ENCODE results near the gene TUT1. TPM values are rescaled to one million over a fixed set of nuclear protein-coding genes. Genes with fewer than 3 reads are reported as not detected.

Gene TUT1
- total RNA-seq, 1 donor from 2014 or later = 4.1 TPM

DNA sequence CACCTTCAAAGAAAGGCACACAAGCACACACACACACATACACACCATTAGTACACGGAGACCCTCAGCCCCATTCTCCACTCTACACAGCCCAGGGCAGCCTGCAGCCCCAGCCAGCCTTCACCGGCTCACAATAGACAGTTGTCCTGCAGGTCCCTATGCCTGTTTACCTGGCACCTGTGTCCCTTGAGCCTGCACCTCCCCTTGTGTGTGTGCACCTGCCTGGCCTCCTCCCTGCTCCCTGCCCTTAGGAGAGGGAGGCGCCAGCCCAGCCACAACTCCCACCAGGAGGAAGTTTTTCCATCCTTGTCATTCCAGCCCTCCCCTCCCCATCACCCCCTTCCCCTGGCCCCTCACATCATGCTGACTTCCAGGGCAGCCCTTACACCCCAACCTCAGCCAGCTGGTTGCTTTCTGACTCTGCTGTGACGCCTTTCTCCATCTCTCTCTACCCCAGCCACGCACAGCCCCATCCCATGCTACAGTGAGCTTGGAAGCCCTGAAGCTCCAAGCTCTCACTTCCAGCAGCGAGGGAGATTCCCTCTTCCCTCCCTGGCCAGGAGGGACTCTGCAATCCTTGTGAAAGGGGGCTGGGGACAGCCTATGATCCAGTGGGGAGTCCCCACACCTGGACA, 49.1 kb downstream of the TUT1 start:
- DNase-seq = no peak

DNA sequence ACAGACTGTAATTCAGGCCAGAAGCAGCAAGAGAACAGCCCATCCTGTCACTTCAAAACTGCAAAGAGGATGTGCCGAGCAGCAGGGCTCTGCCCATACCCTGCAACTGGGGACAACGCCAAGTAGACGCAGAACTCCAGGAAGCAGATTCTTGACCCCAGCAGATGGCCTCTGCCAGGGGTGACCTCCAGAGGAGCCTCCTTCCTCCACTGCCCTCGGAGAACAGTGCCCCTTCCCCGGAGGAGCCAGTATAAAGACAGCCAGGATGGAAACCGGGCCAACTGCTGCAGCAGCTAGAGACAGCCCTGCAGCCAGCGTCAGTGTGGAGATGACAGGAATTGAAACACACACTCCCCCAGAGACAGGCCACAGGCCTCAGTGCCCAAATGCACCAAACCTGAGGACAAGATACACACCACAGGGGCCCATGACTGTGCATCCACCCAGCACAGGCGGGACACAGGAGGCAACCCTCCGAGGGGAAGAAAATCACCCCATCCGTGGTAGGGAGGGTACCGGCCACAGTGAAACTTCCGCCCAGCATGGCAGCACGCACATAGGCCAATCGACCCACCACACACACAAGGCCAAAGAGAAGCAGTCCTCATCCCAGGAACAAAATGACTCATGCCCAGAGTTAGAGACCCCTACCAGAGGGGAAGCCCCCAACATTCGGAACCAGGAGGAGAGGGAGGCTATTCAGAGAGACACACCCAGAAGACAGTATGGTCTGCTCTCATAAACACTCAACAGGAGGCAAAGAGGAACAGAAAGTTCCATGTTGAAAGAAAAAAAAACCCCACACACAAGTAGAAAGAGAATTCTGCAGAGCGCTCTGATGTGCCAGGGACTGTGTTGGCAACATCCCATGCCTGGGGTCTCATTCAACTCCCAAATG, 50.3 kb downstream of the TUT1 start:
- DNase-seq = no peak

DNA sequence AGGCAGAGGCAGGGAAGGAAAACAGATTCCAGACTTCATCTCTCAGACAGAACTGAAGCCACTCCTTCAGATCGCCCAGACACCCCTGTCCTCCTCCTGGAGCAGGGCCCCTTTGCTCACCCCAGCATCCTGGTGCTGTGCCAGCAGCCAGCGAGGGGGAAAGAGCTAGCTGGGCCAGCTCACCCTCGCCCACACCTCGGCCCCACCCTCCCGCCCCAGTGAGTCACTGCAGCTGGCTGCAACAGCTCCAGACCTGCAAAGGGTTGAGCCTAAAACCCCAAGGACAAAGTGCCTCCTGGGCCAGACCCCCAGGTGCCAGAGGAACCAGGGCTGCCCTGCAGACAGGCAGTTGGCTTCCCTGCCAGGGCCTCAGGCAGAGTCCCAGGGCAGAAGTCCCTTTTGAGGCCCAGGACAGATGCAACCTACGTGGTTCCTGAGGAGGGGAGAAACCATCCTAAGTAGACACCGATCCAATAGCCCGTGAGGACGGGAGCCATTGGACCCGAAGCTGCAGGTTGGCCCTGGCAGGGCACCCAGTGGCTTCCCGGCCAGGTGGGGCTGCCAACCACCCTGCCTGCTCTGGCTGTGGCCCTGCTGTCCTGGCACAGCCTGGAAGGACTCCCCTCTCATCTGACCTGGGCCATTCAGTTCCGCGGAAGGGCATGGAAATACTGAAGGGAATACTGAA, 51.9 kb downstream of the TUT1 start:
- no peak for DNase-seq

DNA sequence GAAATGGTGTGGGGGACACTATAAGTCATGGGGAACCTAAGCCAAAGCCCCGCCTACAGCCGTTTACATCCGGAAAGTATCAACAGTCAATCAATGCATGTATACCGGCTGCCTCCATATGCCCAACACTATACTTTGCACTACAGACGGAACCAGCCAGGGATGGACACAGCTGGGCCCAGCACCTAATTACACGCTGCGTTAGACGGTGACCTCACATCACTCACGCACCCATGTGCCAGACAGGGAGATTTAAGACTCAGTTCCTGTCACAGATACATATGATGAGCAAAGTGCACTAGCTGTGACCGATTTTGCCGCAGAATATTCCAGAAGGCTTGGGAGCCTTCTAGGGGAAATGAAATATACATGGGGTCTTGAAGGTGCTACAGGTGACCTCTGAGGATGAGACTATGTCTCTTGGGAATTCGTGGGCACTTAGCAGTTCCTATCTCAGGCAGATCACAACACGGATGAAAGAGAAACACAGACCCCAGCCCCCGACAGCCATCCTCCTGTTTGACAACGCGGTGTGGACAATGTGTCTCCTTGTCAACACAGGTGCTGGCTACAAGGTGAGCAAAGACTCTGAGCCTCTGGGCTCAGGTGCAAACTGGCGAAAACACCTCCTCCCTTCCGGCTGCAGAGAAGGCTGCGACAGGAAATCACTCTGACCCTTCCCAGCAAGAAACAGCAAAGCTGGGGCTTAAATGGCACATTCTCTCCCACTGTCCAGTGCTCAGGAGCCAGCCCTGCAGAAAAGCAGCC, 52.7 kb downstream of the TUT1 start:
- no peak for DNase-seq

DNA sequence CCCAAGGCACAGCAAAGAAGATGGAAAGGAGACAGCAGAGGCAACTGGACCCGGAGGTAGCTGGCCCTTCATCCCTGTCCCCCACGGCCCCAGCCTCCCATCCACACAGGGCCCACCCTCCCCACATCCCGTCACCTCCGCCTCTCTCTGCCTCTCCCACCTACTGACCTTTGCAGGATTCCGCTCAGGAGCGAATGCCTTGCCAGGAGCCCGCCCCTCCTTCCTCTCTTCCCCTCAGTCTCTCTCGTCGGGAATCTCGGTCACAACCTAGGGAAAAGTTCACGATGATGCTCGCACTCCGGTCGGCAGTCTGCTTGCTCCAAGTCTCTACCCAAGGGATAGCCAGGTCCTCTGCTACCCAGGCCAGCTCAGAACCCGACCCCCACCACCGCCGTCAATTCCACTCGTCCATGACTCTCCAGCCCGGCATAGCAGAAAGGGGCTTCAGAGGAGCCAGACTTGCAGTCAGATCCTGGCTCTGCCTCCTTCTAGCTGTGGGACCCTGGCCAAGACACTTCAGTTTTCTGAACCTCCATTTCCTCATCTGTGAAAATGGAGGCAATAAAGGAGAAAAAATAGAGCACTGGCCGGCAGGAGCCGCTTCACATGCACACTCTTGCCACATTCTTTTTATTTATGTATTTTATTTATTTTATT, 54.9 kb downstream of the TUT1 start:
- no peak for DNase-seq

DNA sequence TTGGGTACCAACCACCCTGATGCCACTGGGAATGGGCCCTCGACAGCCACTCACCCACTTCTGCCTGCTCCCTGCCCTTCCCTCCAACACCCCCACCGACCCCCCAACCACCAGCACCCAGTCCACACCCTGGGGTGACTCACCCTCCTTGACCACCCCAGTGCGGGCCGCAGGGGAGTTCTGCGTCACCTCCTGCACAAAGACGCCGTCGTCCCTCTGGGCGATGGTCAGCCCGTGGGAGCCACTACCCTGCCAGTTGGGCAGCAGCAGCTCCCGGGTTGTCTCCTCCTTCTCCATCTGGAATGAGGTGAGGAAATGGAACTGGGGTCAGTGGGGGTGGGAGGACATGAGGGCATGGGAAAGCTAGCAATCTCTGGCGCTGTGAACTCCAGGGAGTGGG, 55.5 kb downstream of the TUT1 start:
- no peak for DNase-seq

DNA sequence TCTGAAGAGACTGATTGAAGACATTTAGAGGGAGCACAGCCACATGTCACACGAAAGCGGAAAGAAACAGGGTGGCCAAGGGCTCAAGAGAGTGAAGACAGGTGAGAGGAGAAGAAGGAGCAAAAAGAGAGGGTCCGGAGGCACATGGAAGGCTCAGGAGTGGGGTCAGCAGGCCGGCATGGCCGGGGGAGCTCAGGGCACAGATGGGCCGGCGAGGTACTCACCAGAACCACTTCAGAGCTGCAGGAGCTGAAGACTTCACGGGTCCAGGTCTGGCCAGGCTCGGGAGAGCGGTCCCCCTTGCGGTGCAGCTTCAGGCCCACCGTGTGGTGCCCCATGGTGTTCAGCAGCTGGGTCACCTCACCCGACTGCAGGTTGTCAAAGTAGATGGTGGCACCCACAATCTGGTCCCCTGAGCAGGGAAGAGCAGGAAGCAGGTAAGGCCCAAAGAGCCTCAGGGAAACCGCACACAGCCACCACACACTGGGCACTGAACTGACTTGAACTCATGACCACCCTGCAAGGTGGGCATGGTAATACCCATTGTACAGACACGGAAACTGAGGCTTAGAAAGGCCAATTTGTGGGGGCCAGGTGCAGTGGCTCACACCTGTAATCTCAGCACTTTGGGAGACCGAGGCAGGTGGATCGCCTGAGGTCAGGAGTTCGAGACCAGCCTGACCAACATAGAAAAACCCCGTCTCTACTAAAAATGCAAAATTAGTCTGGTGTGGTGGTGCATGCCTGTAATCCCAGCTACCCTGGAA, 56.4 kb downstream of the TUT1 start:
- no peak for DNase-seq

DNA sequence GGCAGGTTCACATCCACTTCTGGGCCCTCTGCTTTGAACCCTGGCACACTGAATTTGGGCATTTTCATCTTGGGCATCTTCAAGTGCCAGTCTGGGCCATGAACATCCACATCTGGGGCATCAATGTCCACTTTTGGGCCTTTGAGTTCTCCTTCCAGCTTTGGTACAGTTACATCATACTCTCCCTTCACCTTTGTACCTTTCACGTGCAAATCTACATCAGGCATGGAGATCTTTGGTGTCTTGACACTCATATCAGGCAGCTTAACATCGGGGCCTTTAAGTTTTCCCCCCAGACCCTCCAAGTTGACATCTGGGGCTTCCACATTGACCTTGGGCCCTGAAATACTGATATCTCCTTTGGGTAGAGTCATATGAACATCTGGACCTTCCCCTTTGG, 59.2 kb downstream of the TUT1 start:
- DNase-seq = no peak

Small RNA genes lying within 50 kb of the gene (small RNA-seq; reads per million reads assigned to genes)
- gene AP001458.1 (ENCODE audit: low replicate concordance) (not detected), gene EEF1G (ENCODE audit: low replicate concordance) (not detected), gene MIR6747 (ENCODE audit: low replicate concordance) (not detected)

Other genes with a start within 250 kb of the TUT1 start
- not detected for gene SCGB1A1, start 172.5 kb downstream of the TUT1 start, total RNA-seq
- 567 TPM for gene AHNAK, start 44.7 kb downstream of the TUT1 start, total RNA-seq
- gene EEF1G, start 17.6 kb downstream of the TUT1 start, total RNA-seq = 1,310 TPM
- gene MTA2, start 10.3 kb upstream of the TUT1 start, total RNA-seq = 78.4 TPM
- gene EML3, start 21.3 kb upstream of the TUT1 start, total RNA-seq = 14.6 TPM
- 1.5 TPM for gene ROM1, start 21.7 kb upstream of the TUT1 start, total RNA-seq
- 12.5 TPM for gene B3GAT3, start 30.5 kb upstream of the TUT1 start, total RNA-seq
- 103 TPM for gene GANAB, start 55.1 kb upstream of the TUT1 start, total RNA-seq
- gene INTS5, start 61.8 kb upstream of the TUT1 start, total RNA-seq = 8.5 TPM
- gene C11orf98, start 73.7 kb upstream of the TUT1 start, total RNA-seq = 23.7 TPM
- gene CSKMT, start 73.8 kb upstream of the TUT1 start, total RNA-seq = 9.9 TPM
- gene UQCC3, start 80.2 kb upstream of the TUT1 start, total RNA-seq = 5.6 TPM
- gene LBHD1, start 80.7 kb upstream of the TUT1 start, total RNA-seq = 6.4 TPM
- gene UBXN1, start 87.5 kb upstream of the TUT1 start, total RNA-seq = 57.2 TPM
- 12.7 TPM for gene LRRN4CL, start 98.0 kb upstream of the TUT1 start, total RNA-seq
- 21.6 TPM for gene BSCL2, start 115.9 kb upstream of the TUT1 start, total RNA-seq
- not detected for gene GNG3, start 116.2 kb upstream of the TUT1 start, total RNA-seq
- gene HNRNPUL2, start 135.9 kb upstream of the TUT1 start, total RNA-seq = 33.3 TPM
- gene TTC9C, start 137.0 kb upstream of the TUT1 start, total RNA-seq = 23.9 TPM
- 7.0 TPM for gene ZBTB3, start 162.6 kb upstream of the TUT1 start, total RNA-seq
- 53.7 TPM for gene POLR2G, start 170.1 kb upstream of the TUT1 start, total RNA-seq
- gene TAF6L, start 179.9 kb upstream of the TUT1 start, total RNA-seq = 13.8 TPM
- 16.9 TPM for gene TMEM179B, start 195.9 kb upstream of the TUT1 start, total RNA-seq
- 9.3 TPM for gene TMEM223, start 200.5 kb upstream of the TUT1 start, total RNA-seq
- gene NXF1, start 213.9 kb upstream of the TUT1 start, total RNA-seq = 33.4 TPM
- gene STX5, start 240.5 kb upstream of the TUT1 start, total RNA-seq = 38.2 TPM
- gene TEX54, start 241.3 kb upstream of the TUT1 start, total RNA-seq = not detected
- 36.1 TPM for gene WDR74, start 248.1 kb upstream of the TUT1 start, total RNA-seq

All from skin of body (tissue), 3 donors.